ENCODE data around the gene SH3PXD2A.

DNA sequence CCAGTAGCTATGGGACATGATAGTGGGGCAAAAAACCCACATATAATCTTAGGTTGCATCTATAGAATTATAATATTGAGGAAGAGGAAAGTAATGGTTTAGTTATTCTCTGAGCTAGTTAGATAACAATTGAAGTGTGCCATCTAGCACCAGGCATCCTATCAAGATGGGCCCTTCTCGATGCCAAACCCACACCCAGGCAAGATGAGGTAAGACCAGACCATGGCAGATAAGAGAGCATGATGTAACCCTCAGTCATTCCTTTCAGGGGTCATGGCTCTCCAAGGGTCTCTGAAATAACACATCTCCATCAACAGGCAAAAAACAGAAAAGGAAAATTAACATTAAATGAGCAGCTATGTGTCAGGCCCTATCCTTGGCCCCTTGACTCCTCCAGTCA, 128.7 kb downstream of the SH3PXD2A start:
- TF ChIP-seq, protein P1, sequence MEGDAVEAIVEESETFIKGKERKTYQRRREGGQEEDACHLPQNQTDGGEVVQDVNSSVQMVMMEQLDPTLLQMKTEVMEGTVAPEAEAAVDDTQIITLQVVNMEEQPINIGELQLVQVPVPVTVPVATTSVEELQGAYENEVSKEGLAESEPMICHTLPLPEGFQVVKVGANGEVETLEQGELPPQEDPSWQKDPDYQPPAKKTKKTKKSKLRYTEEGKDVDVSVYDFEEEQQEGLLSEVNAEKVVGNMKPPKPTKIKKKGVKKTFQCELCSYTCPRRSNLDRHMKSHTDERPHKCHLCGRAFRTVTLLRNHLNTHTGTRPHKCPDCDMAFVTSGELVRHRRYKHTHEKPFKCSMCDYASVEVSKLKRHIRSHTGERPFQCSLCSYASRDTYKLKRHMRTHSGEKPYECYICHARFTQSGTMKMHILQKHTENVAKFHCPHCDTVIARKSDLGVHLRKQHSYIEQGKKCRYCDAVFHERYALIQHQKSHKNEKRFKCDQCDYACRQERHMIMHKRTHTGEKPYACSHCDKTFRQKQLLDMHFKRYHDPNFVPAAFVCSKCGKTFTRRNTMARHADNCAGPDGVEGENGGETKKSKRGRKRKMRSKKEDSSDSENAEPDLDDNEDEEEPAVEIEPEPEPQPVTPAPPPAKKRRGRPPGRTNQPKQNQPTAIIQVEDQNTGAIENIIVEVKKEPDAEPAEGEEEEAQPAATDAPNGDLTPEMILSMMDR (IDR thresholded peaks at IDR 0.05 in 4 of 5, conservative IDR thresholded peaks at IDR 0.05 in 1 of 5), result no peak
- no peak for TF ChIP-seq POLR2A (IDR thresholded peaks at IDR 0.05)

Data from gastrocnemius medialis (tissue), 4 donors.